Kidney tubule cell (primary cell): Measurements from ENCODE around the gene ADSS1.

ENCODE experiments used
- DNase-seq: peaks from one replicate; pipeline ENCODE4 v3.0.0-alpha.2; 2018; ENCODE audit warnings: low spot score

Gene ADSS1

DNA sequence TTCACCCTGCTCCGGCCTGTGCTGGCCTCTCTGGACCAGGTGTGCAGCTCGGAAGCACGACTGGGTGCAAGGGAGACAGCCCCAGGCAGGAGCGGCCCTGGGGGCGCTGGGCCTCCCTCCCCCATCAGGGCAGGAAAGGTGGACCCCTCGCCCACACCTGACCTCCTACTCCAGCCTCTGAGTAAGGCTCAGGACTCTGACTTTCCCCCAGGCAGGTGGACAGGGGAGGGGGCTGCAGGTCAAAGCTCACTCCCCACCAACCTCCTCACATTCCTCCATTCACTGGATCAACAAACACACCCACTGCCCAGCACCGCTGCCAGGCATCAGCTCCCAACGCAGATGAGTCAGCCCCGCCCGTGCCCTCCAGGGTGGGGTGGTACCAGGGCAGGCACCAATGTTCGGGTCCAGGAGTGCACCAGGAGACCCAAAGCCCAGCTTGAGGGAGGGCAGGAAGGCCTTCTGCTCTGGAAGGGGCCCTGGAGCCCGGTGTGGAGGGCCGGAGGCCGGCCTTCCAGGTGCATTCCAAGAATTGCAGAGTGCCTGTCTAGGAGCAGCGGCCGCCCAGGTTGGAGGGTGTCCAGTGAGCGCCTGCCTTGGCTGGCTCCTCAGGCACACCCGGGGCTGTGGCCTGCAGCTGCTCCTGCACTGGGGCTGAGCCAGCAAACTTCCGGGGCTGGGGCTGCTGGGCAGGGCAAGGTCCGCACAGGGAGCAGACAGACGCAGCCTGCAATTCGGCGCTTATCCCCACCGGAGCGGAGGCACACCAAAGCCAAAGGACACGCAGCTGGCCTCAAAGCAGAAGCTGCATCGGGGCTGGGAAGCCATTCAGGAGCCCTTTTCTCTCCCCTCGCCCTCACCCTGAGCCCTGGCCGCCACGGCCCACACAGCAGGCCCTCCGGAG lies 36.2 kb upstream of the ADSS1 start:
- DNase-seq: peak; percentile 90

DNA sequence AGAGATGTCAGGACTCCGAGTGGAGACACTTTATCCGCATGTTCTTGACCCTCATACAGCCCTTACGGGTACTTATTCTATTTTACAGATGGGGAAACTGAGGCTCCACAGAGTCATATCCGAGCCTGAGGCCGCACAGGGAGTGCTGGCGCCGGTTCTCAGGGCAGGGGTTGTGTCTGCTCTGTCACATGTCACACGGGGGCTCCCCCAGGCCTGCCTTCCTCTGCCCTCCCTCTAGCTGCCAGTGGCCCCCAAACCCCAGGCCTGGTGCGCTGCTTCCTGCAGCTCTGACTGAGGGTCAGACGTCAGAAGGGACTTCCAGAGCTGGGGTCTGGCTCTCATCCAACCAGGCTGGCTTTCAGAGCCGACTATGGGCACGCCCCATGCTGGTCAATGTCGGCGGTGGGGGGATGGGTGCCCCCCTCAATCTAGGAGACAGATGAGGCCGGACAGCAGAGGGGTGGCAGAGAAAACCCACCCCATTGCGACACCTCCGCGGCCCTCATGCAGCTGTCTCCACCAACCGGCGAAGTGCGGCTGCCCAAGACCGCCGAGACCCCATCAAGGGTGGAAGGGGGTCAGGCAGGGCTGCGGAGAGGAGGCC lies 35.4 kb upstream of the ADSS1 start:
- peak; percentile 52 for DNase-seq

DNA sequence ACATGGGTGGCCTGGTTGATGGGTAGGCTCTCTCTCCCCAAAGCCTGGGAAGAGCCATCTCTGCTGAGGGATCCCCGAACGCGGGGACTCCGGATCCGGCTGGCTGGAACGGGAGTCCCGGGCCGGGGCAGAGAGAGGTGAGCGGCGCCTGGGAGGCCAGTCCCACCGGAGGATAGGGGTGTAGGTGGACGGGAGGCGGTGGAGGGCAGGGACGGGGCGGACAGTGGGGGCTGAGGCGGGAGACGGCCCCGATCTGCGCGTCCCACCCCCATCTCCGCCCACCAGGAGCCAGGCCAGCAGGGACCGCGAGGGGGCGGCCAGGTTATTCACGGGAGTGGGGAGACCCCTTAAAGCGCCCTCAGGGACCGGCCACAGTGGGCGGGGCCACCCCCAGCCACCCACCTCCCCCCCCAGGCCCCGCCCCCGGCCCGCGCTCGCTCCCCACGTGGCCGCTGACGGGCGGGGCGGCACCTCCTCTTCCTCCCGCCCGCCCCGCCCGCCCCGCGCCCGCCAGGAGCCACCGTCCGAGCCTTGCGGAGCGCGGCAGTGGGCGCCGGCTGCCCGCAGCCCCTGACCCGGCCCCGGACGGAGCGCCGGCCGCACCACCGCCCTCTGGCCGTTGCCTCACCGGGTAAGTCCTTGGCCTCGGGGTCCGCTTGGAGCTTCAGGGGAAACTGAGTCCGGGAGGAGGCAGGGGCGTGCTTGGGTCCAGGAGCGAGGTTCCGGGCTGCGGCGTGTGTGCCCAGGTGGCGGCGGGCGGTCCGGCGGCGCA lies 34.7 kb upstream of the ADSS1 start, which contains the start of gene INF2:
Gene INF2 (plus strand): TSS at position 510 of the 772 bp plus-strand sequence. CDS start 11,748 bp downstream, outside the sequence.
- DNase-seq: peak; percentile 71

DNA sequence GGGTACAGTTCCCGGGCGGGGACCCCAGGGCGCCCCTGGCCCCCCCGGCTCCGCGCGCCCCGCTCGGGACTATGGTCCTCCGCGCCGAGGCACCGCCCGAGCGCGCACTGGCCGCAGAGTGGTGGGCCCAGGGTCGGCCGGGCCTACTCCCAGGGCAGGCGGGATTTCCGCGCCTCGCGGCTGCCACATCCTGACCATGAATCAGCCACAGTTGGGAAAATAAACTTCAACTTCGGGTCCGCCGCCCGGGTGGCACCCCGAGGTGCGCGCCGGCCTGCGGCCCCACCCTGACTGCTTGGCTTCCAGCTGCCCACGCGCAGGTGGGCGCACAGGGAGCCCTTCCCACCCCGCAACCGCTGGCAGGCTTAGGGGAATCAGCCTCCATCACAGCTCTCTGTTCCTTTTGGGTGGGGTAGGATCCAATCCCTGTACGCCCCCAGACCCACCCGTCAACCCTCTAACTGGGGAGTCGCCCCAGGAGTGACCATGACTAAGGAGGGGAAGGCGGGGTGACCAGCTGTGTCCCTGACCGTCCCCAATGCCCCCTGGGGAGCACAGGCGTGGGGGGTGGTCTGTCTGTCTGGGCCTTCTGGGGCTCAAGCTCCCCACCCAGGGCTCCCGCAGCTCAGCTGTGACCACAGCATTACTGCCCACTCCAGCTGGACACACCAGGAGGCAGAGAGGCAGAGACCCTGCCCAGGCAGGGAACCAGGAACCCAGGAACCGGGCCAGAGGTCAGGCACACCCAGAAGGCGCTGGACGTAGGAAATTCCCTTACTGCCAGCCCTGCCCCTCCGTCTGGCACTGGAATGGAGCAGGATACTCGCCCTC lies 33.9 kb upstream of the ADSS1 start:
- DNase-seq: no peak

DNA sequence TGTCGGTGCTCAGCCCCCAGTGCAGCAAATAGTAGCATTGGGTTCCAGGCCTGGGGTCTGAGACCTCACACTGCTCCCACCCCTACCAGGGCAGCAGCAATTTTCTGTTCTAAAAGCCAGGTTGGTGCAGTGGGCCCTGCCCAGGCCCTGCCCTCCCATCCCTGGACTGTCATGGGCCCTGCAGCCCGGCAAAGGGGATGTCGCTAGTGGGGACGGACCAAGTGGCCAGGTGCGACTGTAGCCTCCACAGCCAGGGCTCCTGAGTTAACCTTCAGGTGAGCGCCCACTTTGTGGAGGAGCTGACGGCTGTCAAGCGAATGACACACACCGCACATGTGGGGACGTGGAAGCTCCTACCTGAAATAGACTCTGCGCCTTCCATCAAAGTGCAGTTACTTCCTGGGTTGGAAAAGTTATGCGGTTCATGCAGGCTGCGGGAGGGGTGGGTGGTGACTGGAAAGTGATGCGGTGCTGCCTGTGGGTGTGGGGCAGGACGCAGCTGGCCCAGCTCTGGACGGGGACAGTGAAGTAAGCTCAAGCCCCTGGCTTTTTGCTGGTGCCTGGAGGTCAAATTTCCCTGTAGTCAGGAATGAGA lies 33.1 kb upstream of the ADSS1 start:
- DNase-seq: no peak

DNA sequence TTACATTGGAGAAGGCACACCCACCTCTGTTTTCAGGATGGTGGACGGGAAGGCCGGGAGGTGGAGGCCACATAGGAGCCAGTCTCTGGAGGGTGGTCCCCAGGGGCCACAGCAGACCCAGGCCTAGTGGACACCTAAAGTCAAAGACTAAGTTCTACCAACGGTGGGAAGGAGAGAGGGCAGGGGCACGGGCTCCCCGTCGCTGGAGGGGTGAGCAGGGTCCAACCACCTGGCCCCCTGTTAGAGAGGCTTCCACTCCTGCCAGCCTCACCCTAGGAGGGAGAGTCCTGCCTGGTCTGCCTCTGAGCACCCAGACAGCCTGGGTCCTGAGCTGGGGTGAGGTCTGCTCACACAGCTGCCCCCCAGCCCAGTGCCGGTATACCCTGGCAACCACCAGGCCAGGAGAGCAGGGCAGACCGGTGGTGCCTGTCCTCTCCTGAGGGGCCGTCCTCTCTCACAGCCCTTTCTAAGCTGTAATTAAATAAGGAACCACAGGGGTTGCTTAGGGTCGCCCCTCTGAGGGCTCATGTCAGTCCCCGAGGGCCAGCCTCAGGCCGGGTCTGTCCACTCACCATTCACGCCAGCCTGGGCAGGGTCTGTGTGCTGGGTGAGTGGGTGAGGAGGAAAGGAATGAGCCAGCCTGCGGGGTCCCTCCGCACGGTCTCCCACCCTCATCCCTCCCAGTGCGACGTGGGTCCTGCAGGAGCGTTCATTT lies 32.3 kb upstream of the ADSS1 start:
- no peak for DNase-seq

DNA sequence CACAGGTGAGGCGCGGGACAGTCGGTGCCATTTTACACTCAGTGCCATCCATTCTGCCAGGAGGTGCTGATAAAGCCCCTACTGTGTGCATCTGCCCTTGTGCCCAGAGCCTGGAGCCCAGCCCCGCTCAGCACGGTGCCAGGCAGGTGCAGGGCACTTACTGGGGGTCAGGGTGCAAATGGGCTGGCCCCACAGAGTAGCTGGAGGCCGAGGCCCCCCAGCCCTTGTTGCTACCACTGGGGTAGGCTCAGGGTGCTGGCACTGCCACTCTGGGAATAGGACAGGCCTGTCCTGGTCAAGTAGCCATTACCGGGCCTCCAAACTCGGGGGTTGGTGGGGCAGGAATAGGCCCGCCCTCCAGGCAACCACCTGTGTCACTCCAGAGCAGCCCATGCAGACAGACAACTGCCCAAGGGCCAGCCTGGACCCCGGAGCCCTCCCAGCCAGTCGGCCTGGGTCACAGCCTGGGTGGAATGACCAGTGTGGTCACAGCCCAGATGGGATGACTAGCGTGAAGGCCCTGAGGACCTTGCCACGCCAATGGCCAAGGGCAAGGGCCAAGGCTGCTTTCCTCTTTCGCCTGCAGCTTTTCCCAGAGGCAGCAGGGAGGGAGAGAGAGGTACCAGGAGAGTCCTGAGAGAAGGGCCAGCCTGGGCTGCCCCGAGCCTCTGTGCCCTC lies 31.6 kb upstream of the ADSS1 start:
- DNase-seq: no peak

DNA sequence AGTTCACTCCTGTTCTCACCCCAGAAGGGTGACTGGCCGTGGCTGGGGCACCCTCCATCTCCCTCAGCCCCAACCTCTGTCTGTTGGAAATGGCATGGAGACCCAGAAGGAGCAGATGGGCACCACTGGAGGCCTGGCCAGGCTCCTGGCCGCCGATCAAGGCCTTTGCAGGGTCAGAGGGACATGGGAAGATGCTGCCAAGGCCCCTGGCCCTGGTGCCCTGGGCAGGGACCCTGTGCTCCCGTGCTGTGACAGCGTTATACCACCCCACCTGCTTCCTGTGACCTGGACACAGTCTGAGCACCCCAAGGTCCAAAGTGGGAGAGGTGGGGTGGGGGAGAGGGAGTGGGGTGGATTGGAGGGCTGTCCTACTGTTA lies 31.1 kb upstream of the ADSS1 start:
- DNase-seq: no peak

DNA sequence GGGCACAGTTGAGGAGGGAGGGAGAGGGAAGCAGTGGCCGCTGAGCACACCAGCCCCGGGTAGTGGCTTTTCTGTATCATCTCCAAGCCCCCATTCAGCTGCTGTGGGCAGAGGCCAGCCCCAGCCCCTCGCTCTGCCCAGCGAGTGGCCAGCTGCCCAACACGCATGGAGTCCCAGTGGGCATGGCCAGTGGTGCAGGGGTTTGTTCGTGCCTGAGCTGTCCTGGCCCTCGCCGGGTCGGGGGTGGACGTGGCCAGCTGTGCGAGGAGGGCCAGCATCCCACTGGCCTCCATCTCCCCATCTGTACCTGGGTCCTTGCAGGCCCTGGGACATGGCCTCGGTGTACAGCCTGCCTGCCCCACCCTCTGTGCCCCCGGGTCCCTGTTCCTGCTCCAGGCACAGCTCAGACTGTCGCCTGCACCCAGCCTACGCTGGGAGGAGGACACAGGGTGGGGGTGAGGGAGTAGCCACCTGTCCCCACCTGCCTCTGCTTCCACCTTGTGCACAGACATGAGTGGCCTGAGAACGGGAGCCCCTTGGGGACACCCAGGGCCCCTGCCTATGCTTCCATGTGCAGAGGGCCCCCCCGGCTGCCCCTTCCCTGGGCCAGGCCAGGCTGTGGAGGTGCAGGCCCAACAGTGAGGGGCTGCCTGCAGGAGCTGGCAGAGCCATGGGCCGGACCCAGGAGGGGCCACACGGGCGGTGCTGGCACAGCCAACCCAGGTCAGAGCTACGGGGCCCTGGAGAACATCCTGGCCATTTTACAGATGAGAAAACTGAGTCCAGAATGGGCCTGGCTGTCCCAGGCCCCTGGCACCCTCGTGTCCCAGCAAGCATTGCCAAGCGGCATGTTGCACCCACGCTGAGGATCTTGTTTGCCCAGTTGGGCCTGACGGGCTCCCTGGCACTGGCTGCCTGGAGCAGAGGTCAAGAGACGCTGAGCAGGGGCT lies 30.3 kb upstream of the ADSS1 start:
- no peak for DNase-seq

DNA sequence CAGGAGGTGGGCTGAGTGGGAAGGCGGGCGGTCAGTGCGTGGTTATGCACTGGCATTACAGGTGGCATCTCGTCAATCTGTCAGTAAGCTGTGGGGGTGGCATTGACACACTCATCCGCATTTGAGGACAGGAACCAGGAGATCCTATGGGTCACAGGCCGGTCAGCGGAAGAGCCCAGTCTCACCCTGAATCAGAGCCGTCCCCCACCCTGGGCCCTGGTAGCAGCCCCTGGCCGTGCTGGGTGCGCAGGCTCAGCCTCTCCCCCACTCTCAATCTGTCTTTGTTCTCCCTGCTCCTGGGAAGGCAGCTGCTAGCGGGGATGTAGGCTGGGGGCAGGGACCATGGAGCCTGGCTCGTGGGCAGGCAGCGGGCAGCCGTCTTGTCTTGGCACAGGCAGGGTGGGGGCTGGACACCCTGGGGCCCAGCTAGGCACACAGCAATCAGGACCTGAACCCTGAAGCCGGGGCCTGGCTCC lies 29.5 kb upstream of the ADSS1 start:
- DNase-seq: no peak

DNA sequence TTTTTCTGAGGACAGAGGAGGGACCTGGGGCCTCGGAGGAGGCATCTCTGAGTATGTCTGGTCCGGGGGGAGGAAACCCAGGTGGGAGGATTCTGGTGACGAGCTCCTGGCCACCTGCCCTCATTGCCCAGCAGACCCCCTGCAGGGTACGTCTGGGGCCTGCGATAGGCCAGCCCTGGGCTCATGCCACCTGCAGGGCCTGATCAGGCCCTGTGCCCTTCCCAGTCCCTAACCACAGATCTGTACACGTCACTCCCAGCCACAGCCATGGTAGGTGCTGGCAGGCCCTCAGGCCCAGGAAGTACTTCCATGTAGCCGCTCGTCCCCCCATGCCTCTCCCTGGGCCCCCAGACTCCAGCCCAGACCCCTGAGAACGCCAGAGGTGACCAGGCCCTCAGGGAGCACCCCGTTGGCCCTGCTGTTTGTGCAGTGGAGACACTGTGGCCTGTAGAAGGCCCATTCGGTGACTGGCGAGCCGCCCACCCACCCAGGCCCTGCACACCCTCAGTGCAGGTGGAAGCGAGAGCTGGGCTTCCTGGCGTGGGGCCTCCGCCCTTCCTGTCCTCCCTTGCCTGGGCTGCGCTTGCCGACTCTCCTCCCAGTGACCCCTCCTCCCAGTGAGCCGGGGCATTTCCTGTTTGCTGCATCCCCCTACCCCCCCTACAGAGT lies 28.9 kb upstream of the ADSS1 start:
- no peak for DNase-seq

DNA sequence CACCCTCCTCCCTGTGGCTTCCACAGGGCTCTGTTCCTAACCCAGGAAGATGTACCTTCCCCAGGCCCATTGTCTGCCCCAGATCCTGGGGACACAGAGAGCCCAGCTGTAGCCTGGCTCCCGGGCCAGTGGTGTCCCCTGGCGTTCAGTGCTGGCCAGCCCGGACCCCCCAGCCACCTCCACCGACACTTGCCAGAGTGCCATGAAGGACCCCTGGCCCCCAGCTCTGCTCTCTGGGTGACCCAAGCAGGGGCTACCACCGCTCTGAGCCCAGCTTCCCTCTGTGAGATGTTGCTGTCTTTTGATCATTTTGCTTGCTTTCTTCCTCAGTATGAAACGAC lies 28.4 kb upstream of the ADSS1 start:
- no peak for DNase-seq

DNA sequence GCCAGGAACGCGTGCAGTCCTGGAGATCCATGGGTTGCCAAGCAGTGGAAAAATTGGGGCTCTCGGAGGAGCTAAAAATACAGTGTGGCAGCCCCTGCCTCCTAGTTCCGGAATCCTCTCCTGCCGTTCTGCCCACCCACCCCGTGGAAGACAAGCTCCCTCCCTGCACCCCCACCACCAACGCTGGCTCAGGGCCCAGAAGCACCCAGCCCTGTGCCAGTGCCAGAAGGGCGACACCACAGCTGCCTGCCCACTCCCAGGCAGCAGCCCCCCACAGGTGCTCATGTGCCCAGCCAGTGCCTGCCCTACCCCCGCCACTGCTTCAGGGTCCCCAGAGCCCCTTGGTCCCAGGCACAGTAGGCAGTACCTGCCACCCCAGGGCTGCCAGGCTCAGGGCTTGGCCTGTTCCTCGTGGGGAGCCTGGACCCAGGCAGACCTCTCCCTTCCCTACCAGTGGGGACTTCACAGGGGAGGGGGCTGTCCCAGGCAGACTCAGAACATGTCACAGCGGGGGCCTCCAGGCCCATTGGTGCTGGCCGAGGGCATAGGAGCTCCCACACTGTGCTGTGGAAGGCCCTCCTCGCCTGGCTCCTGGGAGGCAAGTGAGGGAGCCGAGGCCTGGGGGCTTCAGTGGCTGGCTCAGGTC lies 27.2 kb upstream of the ADSS1 start:
- no peak for DNase-seq

DNA sequence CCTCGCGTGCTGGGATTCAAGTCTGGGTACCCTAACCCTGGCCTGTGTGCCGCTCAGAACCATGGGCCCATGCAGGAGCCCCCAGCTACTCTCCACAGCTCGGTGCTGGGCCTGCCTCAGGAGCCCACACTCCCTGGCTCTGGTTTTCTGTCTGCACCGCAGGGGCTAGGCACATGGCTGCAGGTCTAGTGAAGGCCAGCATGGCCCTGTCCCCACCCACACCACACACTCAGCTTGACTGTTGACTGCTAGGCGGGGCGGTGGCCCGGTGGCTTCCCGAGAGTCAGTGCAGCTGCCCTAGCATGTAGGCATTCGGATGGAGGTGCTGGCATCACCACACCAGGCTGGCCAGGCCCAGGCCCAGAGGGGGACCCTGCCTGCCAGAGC lies 26.7 kb upstream of the ADSS1 start:
- DNase-seq: no peak

DNA sequence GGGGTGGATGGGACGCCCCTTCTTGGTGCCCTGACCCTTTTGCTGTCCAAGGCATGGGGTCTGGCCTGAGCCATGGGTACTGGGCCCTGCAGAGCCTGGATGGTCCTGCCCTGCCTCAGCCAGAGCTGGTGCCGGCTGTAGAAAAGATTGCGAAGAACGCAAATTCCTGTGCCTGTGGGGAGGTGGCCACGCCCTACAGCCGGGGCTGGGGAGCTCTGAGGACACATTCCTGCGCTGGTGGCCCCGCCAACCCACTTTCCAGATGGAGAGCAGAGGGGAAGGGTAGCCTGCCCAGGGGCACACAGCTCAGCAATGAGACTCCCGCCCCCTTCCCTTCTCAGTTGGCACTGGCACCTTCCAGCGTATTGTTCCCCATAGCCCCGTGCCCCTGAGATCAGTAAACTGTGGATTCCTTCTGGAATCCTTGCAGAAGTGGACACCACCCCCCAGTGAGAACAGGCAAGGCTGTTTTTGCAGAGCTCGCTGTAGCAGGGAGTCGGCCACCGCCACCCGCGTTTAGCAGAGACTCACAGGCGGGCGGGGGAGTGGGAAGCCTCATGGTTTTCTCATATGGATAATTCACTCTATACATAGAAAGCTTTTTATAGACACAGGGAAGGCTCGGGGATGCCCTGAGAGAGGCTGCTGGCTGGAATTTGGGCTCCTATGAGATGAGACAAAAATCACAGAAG lies 26.0 kb upstream of the ADSS1 start:
- DNase-seq: no peak

DNA sequence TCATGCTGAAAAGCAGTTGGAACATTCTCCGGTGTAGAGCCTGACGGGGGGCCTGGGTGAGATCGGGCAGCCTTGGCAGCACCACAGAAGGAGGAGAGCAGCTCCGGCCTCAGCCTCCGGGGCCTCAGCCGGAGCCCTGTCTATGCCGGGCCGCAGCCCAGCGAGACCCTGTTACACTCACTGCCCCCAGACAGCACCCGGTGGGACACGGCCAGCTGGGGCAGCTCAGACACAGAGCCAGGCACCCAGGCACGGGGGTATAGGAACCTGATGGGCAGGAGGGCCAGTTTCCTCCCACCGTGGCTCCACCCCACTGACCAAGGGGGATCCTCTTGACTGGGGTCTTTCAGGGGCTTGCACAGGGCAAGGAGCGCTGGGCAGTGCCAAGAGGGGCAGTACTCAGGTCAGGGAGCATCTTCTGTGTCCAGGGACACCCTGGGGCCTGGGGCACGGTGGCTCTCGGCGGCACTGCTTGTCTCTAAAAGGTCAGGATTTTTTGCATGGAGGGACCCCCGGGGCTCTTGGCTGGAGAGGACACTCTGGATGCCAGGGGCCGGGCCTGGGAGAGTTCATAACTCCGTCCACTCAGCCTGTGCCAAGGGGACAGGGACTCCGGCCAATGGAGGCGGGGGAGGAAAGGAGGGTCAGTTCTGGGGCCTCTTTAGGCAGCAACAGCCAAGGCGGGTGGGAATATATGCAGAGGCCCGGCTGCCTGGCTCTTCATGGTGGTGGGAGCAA lies 25.2 kb upstream of the ADSS1 start:
- no peak for DNase-seq

DNA sequence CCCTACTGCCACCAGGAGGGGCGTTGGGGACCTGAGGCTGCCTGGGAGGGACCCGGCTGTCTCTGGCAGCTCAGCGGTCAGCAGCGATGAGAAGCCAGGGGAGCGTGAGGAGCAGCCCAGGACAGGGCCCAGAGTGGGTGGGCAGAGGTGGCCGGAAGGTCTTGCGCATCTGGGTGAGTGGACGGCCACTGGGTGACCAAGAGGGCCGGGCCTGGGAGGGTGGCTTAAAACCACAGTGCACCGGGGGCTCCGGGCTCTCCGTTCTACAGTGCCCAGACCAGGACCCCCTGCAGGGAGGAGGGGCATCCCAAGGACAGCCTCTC lies 24.6 kb upstream of the ADSS1 start:
- DNase-seq: no peak
